Uterus (tissue), 2 donors: ENCODE data around the gene ITGA2.

Experiments used
- CTCF ChIP-seq, 4 experiments: fragments of 200-600 bp in 2 of 4; fragments of 450-650 bp in 2 of 4; sonication (generic) in 2 of 4; IDR thresholded peaks; one replicate each; pipeline ENCODE4 v1.5.1; 2016 to 2019; ENCODE audit warnings: antibody characterized with exemption in 4 of 4, mild to moderate bottlenecking in 2 of 4, moderate library complexity in 1 of 4
- POLR2A ChIP-seq, 2 donors: fragments of 450-650 bp; IDR thresholded peaks; one replicate each; pipeline ENCODE4 v1.6.1; 2016; ENCODE audit warnings: antibody characterized with exemption in 2 of 2, mild to moderate bottlenecking in 1 of 2, moderate library complexity in 1 of 2

- TF ChIP-seq CTCF (IDR thresholded peaks at IDR 0.05): no peak
- TF ChIP-seq POLR2A (IDR thresholded peaks at IDR 0.05): no peak
Observed at GRCh38 chr5:53118879-53119278, 129.7 kb downstream of the ITGA2 start.
